NCI-H2171 treated with DMSO at 0.1 percent for 48 hours (cell line): ENCODE data around the gene PPP1R12B.
"Not testable (repeated sequence)": the region's sequence is repeated elsewhere in the genome, so short reads cannot be mapped to it uniquely, and the experiment has no call there.

ENCODE experiments used
- DNase-seq: peaks from one replicate; lab custom pipeline; 2025; lab: John Stamatoyannopoulos, UW

The PPP1R12B gene

GRCh38 chr1:202405928-202406327, 57.4 kb downstream of the PPP1R12B start:
- DNase-seq, result no peak

DNA sequence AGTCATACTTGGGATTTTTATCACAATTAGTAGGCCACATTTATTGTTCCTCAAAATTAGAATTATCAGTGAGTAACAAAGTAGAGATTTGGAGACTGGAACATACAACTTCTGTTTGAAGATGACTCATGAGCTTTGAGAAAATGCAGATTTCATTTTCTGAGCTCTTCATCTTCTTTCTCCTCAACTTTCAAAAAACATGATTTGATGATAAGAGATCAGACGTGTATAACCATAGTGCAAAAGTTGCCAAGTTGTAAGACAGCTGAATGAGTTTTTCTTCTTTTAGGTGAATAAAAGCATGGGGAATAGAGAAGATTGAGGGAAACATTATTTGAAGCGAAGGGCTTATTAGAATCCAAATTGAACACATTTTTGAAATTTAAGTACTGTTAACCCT, 58.4 kb downstream of the PPP1R12B start:
- DNase-seq, result peak; percentile 17

- DNase-seq, result peak; percentile 36
These were observed 58.9 kb downstream of the PPP1R12B start for GRCh38 chr1:202407378-202407777.

DNA sequence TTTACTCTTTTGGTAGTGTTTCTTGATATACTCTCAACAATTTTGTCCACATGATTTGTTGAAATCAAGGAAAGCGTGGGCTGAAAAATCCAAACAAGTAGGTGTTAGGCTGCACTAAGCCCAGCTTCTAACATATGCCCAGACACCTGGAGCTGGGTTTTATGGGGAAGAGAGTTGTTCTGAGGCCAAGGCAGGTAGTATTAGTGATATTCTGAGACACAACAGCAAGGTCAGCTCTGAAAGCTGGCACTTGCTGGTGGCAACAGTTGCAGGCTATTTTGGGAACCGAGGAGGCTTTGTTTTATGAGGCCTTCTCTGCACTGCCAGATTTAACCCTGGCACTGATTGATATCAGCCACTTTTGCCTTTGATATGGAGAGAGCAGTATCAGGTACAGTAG, 61.8 kb downstream of the PPP1R12B start:
- DNase-seq, result peak; percentile 37

DNA sequence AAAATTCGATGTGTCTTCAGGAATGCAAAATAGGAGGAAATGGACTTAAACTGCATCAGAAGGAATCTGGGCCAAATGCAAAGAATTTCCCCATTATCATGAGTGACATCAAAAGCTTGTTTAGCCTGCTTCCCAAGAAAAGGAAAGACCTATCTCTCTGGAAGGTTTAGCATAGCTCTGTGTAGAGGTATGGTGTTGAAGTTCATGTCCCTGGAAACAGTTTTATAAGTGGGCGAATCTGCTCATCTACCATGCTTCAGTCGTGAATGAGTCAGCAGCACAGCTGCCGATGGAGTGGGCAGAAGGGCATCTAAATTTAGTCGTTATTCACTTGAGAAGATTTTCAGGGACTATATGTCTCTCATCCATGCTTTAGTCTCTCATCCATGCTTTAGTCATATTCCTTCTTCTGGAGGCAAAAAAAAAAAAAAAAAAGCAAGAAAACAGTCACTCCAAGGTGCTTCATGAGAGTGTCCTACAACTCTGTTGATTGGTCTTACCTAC, 62.4 kb downstream of the PPP1R12B start:
- peak; percentile 18 for DNase-seq

GRCh38 chr1:202411422-202411821, 62.9 kb downstream of the PPP1R12B start:
- DNase-seq, result no peak

DNA sequence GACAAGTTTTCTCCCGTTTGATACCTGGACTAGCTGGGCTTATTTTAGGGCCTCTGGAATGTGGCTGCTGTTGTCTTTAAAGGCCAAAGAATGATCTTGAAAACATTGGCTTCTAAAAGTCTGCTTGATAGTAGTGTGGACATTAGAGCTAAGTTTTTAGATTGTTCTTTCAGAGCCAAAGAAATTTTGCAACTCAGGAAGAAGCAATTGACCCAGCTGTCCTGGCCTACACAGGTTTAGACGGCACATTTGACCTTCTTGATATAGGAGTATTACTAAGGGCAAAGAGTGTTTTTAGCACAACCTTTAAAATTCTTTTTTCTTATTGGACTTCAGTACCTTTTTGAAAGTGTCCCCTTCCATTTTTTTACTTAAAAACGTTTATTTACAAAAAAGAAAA, 63.9 kb downstream of the PPP1R12B start:
- not testable (repeated sequence) for DNase-seq

DNA sequence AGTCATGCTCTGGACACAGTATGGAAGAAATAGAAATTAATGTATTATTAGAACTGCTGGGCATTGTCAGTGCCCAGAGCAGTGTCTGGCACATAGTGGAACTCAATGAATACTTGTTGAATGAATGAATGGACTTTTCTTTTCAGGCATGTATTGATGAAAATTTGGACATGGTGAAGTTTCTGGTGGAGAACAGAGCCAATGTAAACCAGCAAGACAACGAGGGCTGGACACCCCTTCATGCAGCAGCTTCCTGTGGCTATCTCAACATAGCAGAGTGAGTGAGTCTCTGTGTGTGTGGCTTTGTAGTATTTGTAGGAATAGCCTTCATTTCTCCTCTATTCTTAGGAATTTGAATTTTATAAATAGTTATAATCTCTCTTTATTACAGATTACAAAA, 68.1 kb downstream of the PPP1R12B start:
- DNase-seq, result no peak

GRCh38 chr1:202417141-202417540, 68.6 kb downstream of the PPP1R12B start:
- DNase-seq, result not testable (repeated sequence)

DNA sequence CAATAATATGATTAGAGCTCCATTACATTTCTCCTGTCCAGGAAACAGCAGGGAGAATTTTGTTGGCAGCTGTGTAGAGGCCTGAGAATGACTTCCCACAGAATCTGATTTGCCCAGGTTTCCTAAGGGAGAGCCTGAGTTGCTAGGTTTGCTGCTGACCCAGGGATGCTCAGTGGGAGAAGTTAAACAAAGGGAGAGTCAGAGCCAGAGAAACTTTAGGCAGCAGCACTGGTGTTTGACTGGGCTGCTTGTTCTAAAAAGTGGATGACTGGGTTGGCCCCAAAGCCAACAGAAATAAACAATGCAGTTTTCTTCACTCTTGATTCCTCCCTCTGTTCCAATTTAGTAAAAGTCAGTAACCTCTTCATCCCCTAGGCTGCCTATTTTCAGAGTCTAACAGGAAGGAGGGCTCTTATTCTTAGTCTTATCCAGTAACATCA, 69.3 kb downstream of the PPP1R12B start:
- DNase-seq, result not testable (repeated sequence)

DNA sequence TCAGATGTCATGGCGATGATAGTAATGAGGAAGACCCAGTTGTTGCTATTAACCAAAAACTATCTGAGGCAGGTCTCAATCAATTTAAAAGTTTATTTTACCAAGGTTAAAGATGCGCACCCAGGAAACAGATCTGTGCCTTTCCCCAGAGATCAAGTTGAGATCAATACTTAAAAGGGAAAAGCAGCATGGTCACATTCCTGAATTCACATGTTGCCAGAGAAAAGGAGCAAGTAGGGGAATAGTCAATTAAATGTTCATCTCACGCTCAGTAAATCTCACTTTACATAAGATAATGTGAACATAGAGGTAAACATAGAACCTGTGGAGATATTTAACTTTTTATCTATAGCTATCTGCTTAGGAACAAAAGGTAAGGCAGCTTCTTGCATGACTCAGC, 71.2 kb downstream of the PPP1R12B start:
- DNase-seq, result not testable (repeated sequence)

- DNase-seq, result not testable (repeated sequence)
These were observed 72.1 kb downstream of the PPP1R12B start for GRCh38 chr1:202420422-202421094.

DNA sequence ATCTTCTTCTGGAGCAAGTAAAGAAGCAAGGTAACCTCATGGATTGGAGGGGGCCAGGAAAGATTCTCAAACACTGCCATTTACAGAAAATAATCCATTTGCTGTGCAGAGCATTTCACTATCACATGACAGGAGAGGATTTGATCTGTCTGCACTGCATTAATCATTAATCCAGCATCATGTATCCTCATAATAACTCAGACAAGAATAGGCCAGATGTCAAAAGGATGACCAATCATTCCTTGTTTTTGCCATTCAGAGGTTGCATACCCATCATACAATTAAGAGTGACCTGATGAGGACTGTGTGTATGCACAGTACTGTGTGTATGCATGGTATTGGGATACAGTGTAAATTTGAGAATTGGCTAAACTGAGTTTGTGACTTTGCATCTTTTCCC, 74.2 kb downstream of the PPP1R12B start:
- not testable (repeated sequence) for DNase-seq

- DNase-seq, result not testable (repeated sequence)
These were observed 75.8 kb downstream of the PPP1R12B start for GRCh38 chr1:202424260-202424659.

- DNase-seq, result not testable (repeated sequence)
These were observed 81.6 kb downstream of the PPP1R12B start for GRCh38 chr1:202430111-202430510.

DNA sequence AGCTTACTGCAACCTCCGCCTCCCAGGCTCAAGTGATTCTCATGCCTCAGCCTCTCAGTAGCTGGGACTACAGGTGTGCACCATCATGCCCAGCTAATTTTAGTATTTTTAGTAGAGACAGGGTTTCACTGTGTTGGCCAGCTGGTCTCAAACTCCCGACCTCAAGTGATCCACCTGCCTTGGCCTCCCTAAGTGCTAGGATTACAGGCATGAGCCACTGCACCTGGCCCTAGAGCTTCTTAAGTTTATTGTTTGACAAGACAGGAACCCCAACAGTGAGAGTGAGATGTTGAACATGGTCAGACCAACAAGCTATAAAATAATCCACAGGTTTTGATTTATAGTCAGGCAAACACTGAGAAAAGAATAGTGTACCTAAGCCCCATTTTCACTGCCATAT, 83.8 kb downstream of the PPP1R12B start:
- DNase-seq, result not testable (repeated sequence)

GRCh38 chr1:202433155-202434043, 84.9 kb downstream of the PPP1R12B start:
- no peak for DNase-seq

DNA sequence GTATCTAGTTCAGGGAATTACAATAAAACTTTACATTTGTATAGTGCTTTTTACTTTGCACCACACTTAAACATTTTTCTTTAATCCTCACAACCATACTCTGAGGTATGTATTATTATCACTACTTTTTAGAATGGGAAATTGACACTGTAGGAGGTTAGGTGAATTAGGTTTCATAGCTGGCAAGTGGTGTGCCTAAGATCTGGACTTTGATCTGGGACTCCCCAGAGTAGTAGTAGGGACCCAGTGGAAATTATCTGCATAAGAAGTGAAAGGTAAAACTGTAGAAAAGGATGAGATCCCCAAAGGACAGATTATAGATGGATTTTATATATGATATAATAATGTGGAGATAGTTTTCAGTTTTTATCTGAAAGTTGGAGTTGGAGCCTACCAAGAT, 85.6 kb downstream of the PPP1R12B start:
- DNase-seq, result no peak

- no peak for DNase-seq
These were observed 90.1 kb downstream of the PPP1R12B start for GRCh38 chr1:202438393-202439174.

GRCh38 chr1:202439308-202439707, 90.8 kb downstream of the PPP1R12B start:
- DNase-seq, result no peak

DNA sequence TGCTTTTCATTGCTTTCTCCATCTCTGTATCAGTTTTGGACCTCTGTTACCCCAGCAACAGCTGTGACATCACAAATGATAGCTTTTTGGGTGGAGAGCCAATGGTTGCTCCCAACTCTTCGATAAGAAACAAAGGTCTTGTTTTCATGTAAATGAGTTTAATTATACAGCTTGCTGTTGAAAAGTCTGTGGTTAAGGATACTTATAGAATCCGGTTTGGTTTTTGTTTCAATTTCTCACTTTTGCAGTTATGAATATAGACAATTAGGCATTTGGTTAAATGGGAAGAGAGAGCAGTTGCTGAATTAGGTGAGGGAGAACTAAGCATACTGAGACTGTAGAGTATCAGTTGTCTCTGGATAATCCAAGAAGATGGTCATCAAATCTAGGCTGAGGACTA, 99.6 kb downstream of the PPP1R12B start:
- not testable (repeated sequence) for DNase-seq

GRCh38 chr1:202451641-202452040, 103.1 kb downstream of the PPP1R12B start:
- DNase-seq, result not testable (repeated sequence)
